ENCODE data around the gene DOCK3.

Gene DOCK3

DNA sequence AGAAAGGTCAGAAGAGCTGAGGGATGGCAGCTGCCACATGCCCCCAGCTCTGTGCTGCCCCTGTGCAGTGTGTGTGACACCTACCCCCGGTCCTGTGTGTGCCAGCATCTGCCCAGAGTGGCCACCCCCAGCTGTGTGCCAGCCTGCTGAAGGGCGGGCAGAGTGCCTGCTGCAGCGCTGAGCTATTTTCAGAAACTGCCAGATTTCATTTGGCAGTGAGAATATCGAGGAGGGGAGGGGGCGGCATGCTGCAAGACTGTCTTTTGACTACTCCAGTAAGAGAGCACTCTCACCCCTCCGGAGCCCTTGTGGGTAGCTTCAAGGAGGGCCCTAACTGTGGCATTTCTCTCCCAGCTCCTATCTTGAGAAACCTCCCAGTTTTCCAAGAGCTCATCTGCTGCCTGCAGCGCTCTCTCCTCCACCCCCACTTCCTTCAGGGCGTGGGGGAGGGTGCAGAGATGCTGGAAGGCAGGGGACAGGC lies 25.2 kb upstream of the DOCK3 start:
- no peak for DNase-seq (ENCODE audit: low read depth in 1 of 2, low spot score in 1 of 2)
- no peaks in the 10 kb centered on the region for H3K27me3 ChIP-seq (ENCODE audit: insufficient read depth, poor library complexity, severe bottlenecking)
- no peak overlapping the region for H3K27ac ChIP-seq (replicated peaks)
- TF ChIP-seq GABPA (IDR thresholded peaks at IDR 0.05; ENCODE audit: low read depth), result no peak
- H3K4me3 ChIP-seq (replicated peaks; ENCODE audit: insufficient read depth, low read length), result no peak overlapping the region

DNA sequence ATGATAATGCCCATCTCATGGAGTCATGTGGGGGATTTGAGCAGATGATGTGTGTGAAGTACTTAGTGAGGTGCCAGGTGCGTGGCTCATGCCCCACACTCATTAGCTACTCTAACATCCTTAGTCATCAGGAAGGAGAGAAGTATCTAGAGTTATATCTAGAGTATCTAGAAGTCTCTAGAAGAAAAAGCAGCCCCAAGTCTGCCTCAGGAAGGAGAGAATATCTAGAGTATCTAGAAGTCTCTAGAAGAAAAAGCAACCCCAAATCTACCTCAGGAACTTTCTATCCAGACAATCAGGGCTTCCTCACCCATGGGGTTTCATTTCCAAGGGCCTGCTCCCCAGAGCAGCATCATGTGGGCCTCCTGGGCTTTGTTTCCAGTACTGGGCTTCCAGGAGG lies 24.7 kb upstream of the DOCK3 start:
- TF ChIP-seq POLR2AphosphoS5 (IDR thresholded peaks at IDR 0.05; ENCODE audit: low read depth) (peak; percentile 67; the same call in 1 of the 2 replicates), GABPA (IDR thresholded peaks at IDR 0.05; ENCODE audit: low read depth) (no peak)
- Histone ChIP-seq H3K27ac (replicated peaks) (no peak overlapping the region), H3K4me3 (replicated peaks; ENCODE audit: insufficient read depth, low read length) (no peak overlapping the region), H3K27me3 (ENCODE audit: insufficient read depth, poor library complexity, severe bottlenecking) (no peaks in the 10 kb centered on the region)
- no peak for DNase-seq (ENCODE audit: low read depth in 1 of 2, low spot score in 1 of 2)

GRCh38 chr3:50651445-50651844 lies 23.3 kb upstream of the DOCK3 start:
- DNase-seq (ENCODE audit: low read depth in 1 of 2, low spot score in 1 of 2), result no peak
- Histone ChIP-seq H3K4me3 (replicated peaks; ENCODE audit: insufficient read depth, low read length) (no peak overlapping the region), H3K27me3 (ENCODE audit: insufficient read depth, poor library complexity, severe bottlenecking) (no peaks in the 10 kb centered on the region), H3K27ac (replicated peaks) (no peak overlapping the region)
- 0 out of 2 replicates have a peak, but pooled peaks have one; percentile 3 for TF ChIP-seq POLR2AphosphoS5 (IDR thresholded peaks at IDR 0.05; ENCODE audit: low read depth)
- TF ChIP-seq SPI1 (IDR thresholded peaks at IDR 0.05; ENCODE audit: borderline replicate concordance, low read depth), result no peak
- TF ChIP-seq, protein P1, sequence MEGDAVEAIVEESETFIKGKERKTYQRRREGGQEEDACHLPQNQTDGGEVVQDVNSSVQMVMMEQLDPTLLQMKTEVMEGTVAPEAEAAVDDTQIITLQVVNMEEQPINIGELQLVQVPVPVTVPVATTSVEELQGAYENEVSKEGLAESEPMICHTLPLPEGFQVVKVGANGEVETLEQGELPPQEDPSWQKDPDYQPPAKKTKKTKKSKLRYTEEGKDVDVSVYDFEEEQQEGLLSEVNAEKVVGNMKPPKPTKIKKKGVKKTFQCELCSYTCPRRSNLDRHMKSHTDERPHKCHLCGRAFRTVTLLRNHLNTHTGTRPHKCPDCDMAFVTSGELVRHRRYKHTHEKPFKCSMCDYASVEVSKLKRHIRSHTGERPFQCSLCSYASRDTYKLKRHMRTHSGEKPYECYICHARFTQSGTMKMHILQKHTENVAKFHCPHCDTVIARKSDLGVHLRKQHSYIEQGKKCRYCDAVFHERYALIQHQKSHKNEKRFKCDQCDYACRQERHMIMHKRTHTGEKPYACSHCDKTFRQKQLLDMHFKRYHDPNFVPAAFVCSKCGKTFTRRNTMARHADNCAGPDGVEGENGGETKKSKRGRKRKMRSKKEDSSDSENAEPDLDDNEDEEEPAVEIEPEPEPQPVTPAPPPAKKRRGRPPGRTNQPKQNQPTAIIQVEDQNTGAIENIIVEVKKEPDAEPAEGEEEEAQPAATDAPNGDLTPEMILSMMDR (IDR thresholded peaks at IDR 0.05; ENCODE audit: insufficient read depth, low read length), result no peak
- TF ChIP-seq GABPA (IDR thresholded peaks at IDR 0.05; ENCODE audit: low read depth), result no peak
- no peak for TF ChIP-seq REST (IDR thresholded peaks at IDR 0.05; ENCODE audit: insufficient replicate concordance, low read depth)

DNA sequence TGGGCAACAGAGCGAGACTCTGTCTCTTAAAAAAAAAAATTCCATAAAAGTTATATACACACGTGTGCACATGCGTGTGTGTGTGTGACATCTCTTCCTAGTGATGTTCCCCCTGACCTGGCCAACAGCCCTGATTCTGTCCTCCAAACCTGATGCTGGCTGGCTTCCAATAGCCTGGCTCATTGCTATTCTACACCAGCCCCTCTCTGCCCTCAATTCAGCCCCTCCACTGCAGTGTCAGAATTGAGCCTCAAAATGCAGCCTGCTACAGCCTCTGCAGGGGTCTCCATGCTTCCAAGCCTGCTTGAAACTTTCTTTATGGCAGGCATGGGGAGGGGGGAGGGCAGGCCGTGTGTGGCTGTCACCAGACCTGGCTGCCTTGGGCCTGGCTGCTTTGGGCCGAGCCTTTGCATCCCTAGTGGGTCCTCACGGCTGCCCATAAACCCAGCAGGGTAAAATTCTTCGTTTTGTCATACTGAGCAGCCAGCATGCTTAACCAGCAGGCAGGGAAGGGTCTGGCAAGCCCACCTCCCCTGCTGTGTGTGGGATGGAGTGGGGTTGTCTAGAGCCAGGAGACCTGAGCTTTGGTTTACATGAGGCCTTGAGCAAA lies 22.7 kb upstream of the DOCK3 start:
- peak; percentile 13; the same call in 1 of the 2 replicates for TF ChIP-seq POLR2AphosphoS5 (IDR thresholded peaks at IDR 0.05; ENCODE audit: low read depth)
- no peak for TF ChIP-seq REST (IDR thresholded peaks at IDR 0.05; ENCODE audit: insufficient replicate concordance, low read depth)
- Histone ChIP-seq H3K27me3 (ENCODE audit: insufficient read depth, poor library complexity, severe bottlenecking) (no peaks in the 10 kb centered on the region), H3K4me3 (replicated peaks; ENCODE audit: insufficient read depth, low read length) (no peak overlapping the region), H3K27ac (replicated peaks) (no peak overlapping the region)
- DNase-seq (ENCODE audit: low read depth in 1 of 2, low spot score in 1 of 2), result no peak

- Histone ChIP-seq H3K4me3 (replicated peaks; ENCODE audit: insufficient read depth, low read length) (no peak overlapping the region), H3K27me3 (ENCODE audit: insufficient read depth, poor library complexity, severe bottlenecking) (no peaks in the 10 kb centered on the region), H3K27ac (replicated peaks) (no peak overlapping the region)
- no peak for TF ChIP-seq SPI1 (IDR thresholded peaks at IDR 0.05; ENCODE audit: borderline replicate concordance, low read depth)
- TF ChIP-seq, protein P1 (IDR thresholded peaks at IDR 0.05; ENCODE audit: insufficient read depth, low read length), result peak; percentile 0
- no peak for TF ChIP-seq REST (IDR thresholded peaks at IDR 0.05; ENCODE audit: insufficient replicate concordance, low read depth)
- no peak; the same call in none of the 2 replicates for TF ChIP-seq POLR2AphosphoS5 (IDR thresholded peaks at IDR 0.05; ENCODE audit: low read depth)
- no peak for TF ChIP-seq GABPA (IDR thresholded peaks at IDR 0.05; ENCODE audit: low read depth)
- peak in 1 of 2 experiments; percentile 76 for DNase-seq (ENCODE audit: low read depth in 1 of 2, low spot score in 1 of 2)
These were observed 22.0 kb upstream of the DOCK3 start for GRCh38 chr3:50652709-50653108.

Data from HL-60 (cell line).